ENCODE results near the gene MTTP. TPM values are rescaled to one million over a fixed set of nuclear protein-coding genes. Genes with fewer than 3 reads are reported as not detected.

The MTTP gene
- total RNA-seq, 1 donor from 2014 or later = not detected

DNA sequence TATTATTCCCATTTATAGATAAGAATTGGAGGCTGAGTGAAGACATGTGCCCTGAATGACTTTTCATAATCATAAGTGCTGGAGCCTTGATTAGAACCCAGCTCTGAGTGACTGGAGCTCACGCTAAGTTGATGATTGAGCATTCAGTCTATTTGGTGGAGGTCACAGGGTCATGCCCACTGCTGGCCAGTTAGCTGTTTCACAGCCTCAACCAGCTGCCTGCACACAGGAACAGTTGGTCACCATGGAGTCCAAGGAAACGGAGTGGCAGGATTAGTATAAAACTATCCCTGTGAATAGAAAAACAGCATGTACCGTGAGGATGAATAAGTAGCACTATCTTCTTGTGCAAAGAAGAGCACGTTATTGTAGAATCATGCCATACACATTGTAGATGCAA is 84.0 kb downstream of the MTTP start:
- H3K27me3 Mint-ChIP-seq (ENCODE audit: low read depth) = peaks cover 2% of the 10 kb centered on the region
- H3K4me1 Mint-ChIP-seq = peaks cover 5% of the 10 kb centered on the region
- H3K27ac Mint-ChIP-seq = no peak overlapping the region
- H3K4me3 Mint-ChIP-seq = no peak overlapping the region
- no peaks in the 10 kb centered on the region for H3K36me3 Mint-ChIP-seq
- TF ChIP-seq, protein P1, sequence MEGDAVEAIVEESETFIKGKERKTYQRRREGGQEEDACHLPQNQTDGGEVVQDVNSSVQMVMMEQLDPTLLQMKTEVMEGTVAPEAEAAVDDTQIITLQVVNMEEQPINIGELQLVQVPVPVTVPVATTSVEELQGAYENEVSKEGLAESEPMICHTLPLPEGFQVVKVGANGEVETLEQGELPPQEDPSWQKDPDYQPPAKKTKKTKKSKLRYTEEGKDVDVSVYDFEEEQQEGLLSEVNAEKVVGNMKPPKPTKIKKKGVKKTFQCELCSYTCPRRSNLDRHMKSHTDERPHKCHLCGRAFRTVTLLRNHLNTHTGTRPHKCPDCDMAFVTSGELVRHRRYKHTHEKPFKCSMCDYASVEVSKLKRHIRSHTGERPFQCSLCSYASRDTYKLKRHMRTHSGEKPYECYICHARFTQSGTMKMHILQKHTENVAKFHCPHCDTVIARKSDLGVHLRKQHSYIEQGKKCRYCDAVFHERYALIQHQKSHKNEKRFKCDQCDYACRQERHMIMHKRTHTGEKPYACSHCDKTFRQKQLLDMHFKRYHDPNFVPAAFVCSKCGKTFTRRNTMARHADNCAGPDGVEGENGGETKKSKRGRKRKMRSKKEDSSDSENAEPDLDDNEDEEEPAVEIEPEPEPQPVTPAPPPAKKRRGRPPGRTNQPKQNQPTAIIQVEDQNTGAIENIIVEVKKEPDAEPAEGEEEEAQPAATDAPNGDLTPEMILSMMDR (IDR thresholded peaks at IDR 0.05; ENCODE audit: unreplicated experiment) = no peak
- H3K9me3 Mint-ChIP-seq = no peaks in the 10 kb centered on the region
- DNase-seq (ENCODE audit: low spot score in 2 of 2, unreplicated experiment in 2 of 2) = no peak

DNA sequence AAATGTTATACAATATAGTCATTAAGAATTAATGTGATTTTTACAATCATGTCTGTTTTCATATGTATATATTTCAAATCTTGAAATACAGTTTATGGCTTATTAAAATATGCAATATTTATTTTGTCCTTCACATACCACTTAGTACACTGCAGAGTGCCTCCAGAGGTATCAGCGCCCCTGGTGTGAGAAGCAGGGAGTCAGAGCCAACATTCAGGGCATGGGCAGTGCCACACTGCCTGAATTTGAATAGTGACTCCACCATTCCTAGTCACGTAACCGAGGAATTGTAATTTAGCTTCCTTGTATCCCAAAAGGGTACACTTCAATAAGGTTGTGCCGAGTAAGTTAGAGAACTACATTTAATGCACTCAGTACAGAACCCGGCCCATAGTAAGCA is 87.3 kb downstream of the MTTP start:
- no peaks in the 10 kb centered on the region for H3K9me3 Mint-ChIP-seq
- no peak overlapping the region for H3K4me3 Mint-ChIP-seq
- no peak for DNase-seq (ENCODE audit: low spot score in 2 of 2, unreplicated experiment in 2 of 2)
- H3K36me3 Mint-ChIP-seq = no peaks in the 10 kb centered on the region
- no peak overlapping the region for H3K27ac Mint-ChIP-seq
- TF ChIP-seq, protein P1 (IDR thresholded peaks at IDR 0.05; ENCODE audit: unreplicated experiment) = no peak
- H3K4me1 Mint-ChIP-seq = no peaks in the 10 kb centered on the region
- H3K27me3 Mint-ChIP-seq (ENCODE audit: low read depth) = no peaks in the 10 kb centered on the region

DNA sequence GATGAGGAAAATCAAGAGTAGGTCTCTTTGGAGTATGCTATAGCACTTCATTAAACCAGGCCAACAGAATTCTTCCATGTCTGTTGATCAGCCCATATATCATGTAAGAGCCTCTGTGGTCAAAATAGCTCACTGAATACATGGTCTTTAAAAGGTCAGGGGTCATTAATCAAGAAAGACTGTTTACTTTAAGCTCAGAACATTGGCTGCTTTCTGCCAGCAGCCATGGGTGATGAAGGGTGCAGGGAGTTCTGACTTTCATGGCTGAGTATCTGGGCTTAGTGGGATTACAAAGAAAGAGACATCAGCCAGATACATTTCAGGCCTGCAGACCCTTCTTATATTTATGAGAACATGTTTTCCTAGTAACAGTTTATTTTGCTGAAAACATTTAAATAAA is 90.1 kb downstream of the MTTP start:
- no peaks in the 10 kb centered on the region for H3K9me3 Mint-ChIP-seq
- no peak for DNase-seq (ENCODE audit: low spot score in 2 of 2, unreplicated experiment in 2 of 2)
- H3K36me3 Mint-ChIP-seq = no peaks in the 10 kb centered on the region
- H3K4me1 Mint-ChIP-seq = no peaks in the 10 kb centered on the region
- TF ChIP-seq, protein P1 (IDR thresholded peaks at IDR 0.05; ENCODE audit: unreplicated experiment) = no peak
- H3K27ac Mint-ChIP-seq = no peak overlapping the region
- no peaks in the 10 kb centered on the region for H3K27me3 Mint-ChIP-seq (ENCODE audit: low read depth)
- H3K4me3 Mint-ChIP-seq = no peak overlapping the region

DNA sequence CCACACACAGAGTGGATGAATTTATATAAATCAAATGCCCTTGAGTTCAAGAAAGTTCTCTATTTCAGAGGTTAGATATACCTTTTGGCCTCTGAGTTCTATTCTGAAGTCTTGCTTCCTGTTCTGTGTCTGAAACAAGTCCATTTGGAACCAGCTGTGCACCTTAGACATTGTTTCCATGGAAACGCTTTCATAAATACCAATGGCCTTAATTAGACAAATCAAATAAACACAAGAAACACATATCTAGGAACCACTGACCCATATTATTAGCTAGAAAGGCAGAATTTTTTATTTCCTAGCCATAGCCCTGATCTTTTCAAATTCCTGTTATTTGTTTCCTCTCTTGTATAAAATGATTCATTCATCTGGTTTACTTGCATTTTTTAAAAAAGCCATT is 91.4 kb downstream of the MTTP start:
- Mint-ChIP-seq H3K27me3 (ENCODE audit: low read depth) (no peaks in the 10 kb centered on the region), H3K4me1 (no peaks in the 10 kb centered on the region), H3K36me3 (no peaks in the 10 kb centered on the region), H3K4me3 (no peak overlapping the region), H3K9me3 (peaks cover 4% of the 10 kb centered on the region), H3K27ac (no peak overlapping the region)
- no peak for DNase-seq (ENCODE audit: low spot score in 2 of 2, unreplicated experiment in 2 of 2)
- TF ChIP-seq, protein P1 (IDR thresholded peaks at IDR 0.05; ENCODE audit: unreplicated experiment) = no peak

DNA sequence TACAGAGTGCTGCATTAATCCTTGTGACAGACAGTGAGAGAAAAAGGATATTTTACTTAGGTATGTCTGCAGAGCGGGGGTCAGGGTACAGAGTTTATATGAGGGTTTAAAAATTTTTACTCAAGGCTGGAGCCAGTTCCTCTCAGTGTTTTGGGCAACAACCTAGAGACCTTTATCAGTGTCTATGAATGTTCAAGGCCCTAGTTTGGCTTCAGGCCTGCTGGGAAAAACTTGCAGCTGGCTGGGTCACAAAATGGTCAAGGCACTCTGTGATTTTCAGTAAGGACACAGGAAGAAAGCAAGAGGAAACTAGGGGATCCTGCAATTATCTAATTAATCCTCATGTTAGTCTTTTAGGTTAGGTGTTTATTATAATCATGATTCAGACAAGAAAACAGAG is 93.8 kb downstream of the MTTP start:
- Mint-ChIP-seq H3K27me3 (ENCODE audit: low read depth) (no peaks in the 10 kb centered on the region), H3K27ac (no peak overlapping the region), H3K36me3 (no peaks in the 10 kb centered on the region), H3K9me3 (peaks cover 20% of the 10 kb centered on the region), H3K4me3 (no peak overlapping the region), H3K4me1 (no peaks in the 10 kb centered on the region)
- TF ChIP-seq, protein P1 (IDR thresholded peaks at IDR 0.05; ENCODE audit: unreplicated experiment) = no peak
- DNase-seq (ENCODE audit: low spot score in 2 of 2, unreplicated experiment in 2 of 2) = no peak

DNA sequence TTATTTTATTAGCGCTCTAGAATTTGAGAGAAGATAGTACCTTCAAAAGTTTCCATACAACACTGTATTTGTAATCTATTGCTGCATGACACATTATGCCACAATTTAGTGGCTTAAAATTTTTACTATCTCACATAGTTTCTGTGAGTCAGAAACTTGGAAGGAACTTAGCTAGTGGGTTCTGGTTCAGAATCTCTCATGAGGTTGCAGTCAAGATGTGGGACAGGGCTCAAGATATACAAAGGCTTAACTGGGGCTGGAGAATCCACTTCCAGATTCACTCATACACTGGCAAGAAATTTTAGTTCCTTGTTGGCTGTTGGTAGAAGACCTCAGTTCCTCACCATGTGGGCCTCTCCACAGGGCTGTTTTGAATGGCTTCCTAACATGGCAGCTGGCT is 94.5 kb downstream of the MTTP start:
- no peaks in the 10 kb centered on the region for H3K36me3 Mint-ChIP-seq
- no peak overlapping the region for H3K4me3 Mint-ChIP-seq
- peaks cover 25% of the 10 kb centered on the region for H3K9me3 Mint-ChIP-seq
- no peak for DNase-seq (ENCODE audit: low spot score in 2 of 2, unreplicated experiment in 2 of 2)
- TF ChIP-seq, protein P1 (IDR thresholded peaks at IDR 0.05; ENCODE audit: unreplicated experiment) = no peak
- H3K27me3 Mint-ChIP-seq (ENCODE audit: low read depth) = no peaks in the 10 kb centered on the region
- no peaks in the 10 kb centered on the region for H3K4me1 Mint-ChIP-seq
- no peak overlapping the region for H3K27ac Mint-ChIP-seq

All from mesothelial cell of epicardium (in vitro differentiated cells).